HCT116 (cell line): ENCODE results near the gene ELF1. TPM values are rescaled to one million over a fixed set of nuclear protein-coding genes. Genes with fewer than 3 reads are reported as not detected.

Experiments used
- ATAC-seq: fragments of 200-7000 bp; cut with Tn5 transposase; 2 replicates; pipeline ENCODE4 v1.9.1; 2020; ENCODE audit warnings: mild to moderate bottlenecking, moderate library complexity
- BruUV-seq: library from RNA; stranded (reverse); fragments of 400-500 nt; replicated peaks from 2 replicates; lab custom pipeline; 2021; lab: Mats Ljungman, UMichigan
- CTCF ChIA-PET: fragments of 300-600 bp; sonication (Branson Sonifier 250); formaldehyde crosslinking; loops from one replicate; lab custom pipeline; 2021; ENCODE audit warnings: antibody characterized with exemption; lab: Charles Lee
- POLR2A ChIA-PET: fragments of 300-600, 350-600 bp; sonication (Branson Sonifier 250); formaldehyde crosslinking; loops from one replicate; lab custom pipeline; 2021; ENCODE audit warnings: antibody characterized with exemption; lab: Charles Lee
- RAD21 ChIA-PET, 2 experiments: fragments of 300-600 bp; sonication (Branson Sonifier 250); formaldehyde crosslinking; loops; one replicate each; lab custom pipeline; 2023; ENCODE audit warnings: low total read pairs in 2 of 2; ENCODE audit not compliant: uncharacterized antibody in 2 of 2, unreplicated experiment in 2 of 2, low non-redundant PET in 1 of 2; lab: Charles Lee
- DNase-seq: peaks from one replicate; pipeline ENCODE4 v3.0.0-alpha.2; 2010; ENCODE audit warnings: low read depth, low spot score
- H2AFZ ChIP-seq: fragments of 200-600 bp; shearing (Covaris generic), sonication (generic); 2 replicates; pipeline ENCODE4 v1.6.1; 2017; ENCODE audit warnings: low read depth, mixed run types, mixed read lengths, antibody characterized with exemption, low read length; ENCODE audit not compliant: poor library complexity, severe bottlenecking
- H3K27ac ChIP-seq: 2 replicates; pipeline ENCODE4 v1.5.1; 2012; ENCODE audit warnings: low read depth, low read length
- H3K27me3 ChIP-seq: fragments of 200-600 bp; sonication (generic); 2 replicates; pipeline ENCODE4 v1.6.1; 2016; ENCODE audit warnings: mixed run types, low read length, mixed read lengths; ENCODE audit not compliant: insufficient read depth
- H3K36me3 ChIP-seq, 2 experiments: fragments of 200-500 bp in 1 of 2; fragments of 200-600 bp in 1 of 2; sonication (Bioruptor generic) in 1 of 2; sonication (generic) in 1 of 2; 2 replicates each; pipeline versions ENCODE4 v1.5.1 to v1.6.1; 2014 to 2016; ENCODE audit warnings: low read length in 2 of 2, inconsistent platforms in 1 of 2, mixed read lengths in 1 of 2, mixed run types in 1 of 2; ENCODE audit not compliant: insufficient read depth in 2 of 2, control insufficient read depth in 1 of 2
- H3K4me1 ChIP-seq, 2 experiments: fragments of 200-600 bp in 1 of 2; sonication (generic) in 1 of 2; 2 replicates each; pipeline versions ENCODE4 v1.5.1 to v1.6.1; 2012 to 2017; ENCODE audit warnings: low read length in 2 of 2, inconsistent platforms in 1 of 2, mild to moderate bottlenecking in 1 of 2, mixed read lengths in 1 of 2, mixed run types in 1 of 2, moderate library complexity in 1 of 2; ENCODE audit not compliant: insufficient read depth in 2 of 2, control insufficient read depth in 1 of 2
- H3K4me2 ChIP-seq: fragments of 200-600 bp; sonication (generic); 2 replicates; pipeline ENCODE4 v1.6.1; 2017; ENCODE audit warnings: mixed run types, low read length, mixed read lengths
- H3K4me3 ChIP-seq, 2 experiments: fragments of 200-600 bp in 1 of 2; sonication (generic) in 1 of 2; replicated peaks in 1 of 2; 2 replicates each; pipeline ENCODE4 v1.5.1; 2011 to 2016; ENCODE audit warnings: low read length in 2 of 2, control low read depth in 1 of 2, low read depth in 1 of 2, mild to moderate bottlenecking in 1 of 2, mixed read lengths in 1 of 2, mixed run types in 1 of 2
- H3K79me2 ChIP-seq: fragments of 200-600 bp; sonication (generic); 2 replicates; pipeline ENCODE4 v1.6.1; 2017; ENCODE audit warnings: mild to moderate bottlenecking, mixed run types, low read length, moderate library complexity, mixed read lengths; ENCODE audit not compliant: insufficient read depth
- H3K9ac ChIP-seq: fragments of 200-600 bp; sonication (generic); 2 replicates; pipeline ENCODE4 v1.6.1; 2016; ENCODE audit warnings: low read length, mixed read lengths
- H3K9me2 ChIP-seq: fragments of 200-600 bp; sonication (generic), shearing (Covaris generic); 2 replicates; pipeline ENCODE4 v1.6.1; 2017; ENCODE audit warnings: mixed run types, mild to moderate bottlenecking, moderate library complexity; ENCODE audit not compliant: insufficient read depth
- H3K9me3 ChIP-seq, 2 experiments: fragments of 200-500 bp in 1 of 2; fragments of 200-600 bp in 1 of 2; sonication (Bioruptor generic) in 1 of 2; sonication (generic) in 1 of 2; 2 replicates each; pipeline ENCODE4 v1.6.1; 2014 to 2017; ENCODE audit warnings: low read length in 2 of 2, mixed read lengths in 2 of 2, inconsistent platforms in 1 of 2, low read depth in 1 of 2, mild to moderate bottlenecking in 1 of 2, mixed run types in 1 of 2, moderate library complexity in 1 of 2; ENCODE audit not compliant: control insufficient read depth in 1 of 2, insufficient read depth in 1 of 2
- H4K20me1 ChIP-seq: fragments of 200-600 bp; sonication (generic), shearing (Covaris generic); 2 replicates; pipeline ENCODE4 v1.6.1; 2017; ENCODE audit warnings: mixed run types, mild to moderate bottlenecking, moderate library complexity; ENCODE audit not compliant: insufficient read depth
- CBX3 ChIP-seq: IDR thresholded peaks from 2 replicates; pipeline ENCODE4 v1.6.1; 2012; ENCODE audit warnings: low read depth
- EGR1 ChIP-seq: IDR thresholded peaks from 2 replicates; pipeline ENCODE4 v1.6.1; 2012; ENCODE audit warnings: low read depth
- ELF1 ChIP-seq: IDR thresholded peaks from 2 replicates; pipeline ENCODE4 v1.6.1; 2012; ENCODE audit warnings: low read depth, borderline replicate concordance
- FOSL1 ChIP-seq: IDR thresholded peaks from 2 replicates; pipeline ENCODE4 v1.6.1; 2012; ENCODE audit warnings: low read depth
- MAX ChIP-seq: IDR thresholded peaks from 2 replicates; pipeline ENCODE4 v1.6.1; 2012
- POLR2AphosphoS5 ChIP-seq: IDR thresholded peaks from 2 replicates; pipeline ENCODE4 v1.6.1; 2011; ENCODE audit warnings: mild to moderate bottlenecking, low read depth, low read length, moderate library complexity
- RAD21 ChIP-seq: IDR thresholded peaks from 2 replicates; pipeline ENCODE4 v1.6.1; 2012; ENCODE audit warnings: low read depth, mild to moderate bottlenecking
- REST ChIP-seq: IDR thresholded peaks from 2 replicates; pipeline ENCODE4 v1.6.1; 2012; ENCODE audit warnings: low read depth
- SP1 ChIP-seq: IDR thresholded peaks from 2 replicates; pipeline ENCODE4 v1.6.1; 2012; ENCODE audit warnings: low read depth
- SRF ChIP-seq: IDR thresholded peaks from 2 replicates; pipeline ENCODE4 v1.6.1; 2012; ENCODE audit warnings: low read depth
- TCF7L2 ChIP-seq: IDR thresholded peaks from 2 replicates; pipeline ENCODE4 v1.7.0; 2011; ENCODE audit warnings: borderline replicate concordance, inconsistent platforms; ENCODE audit not compliant: insufficient read depth, insufficient read length; ENCODE audit errors: extremely low read depth
- ZNF274 ChIP-seq: fragments of 200-500 bp; sonication (Bioruptor generic); IDR thresholded peaks from 2 replicates; pipeline ENCODE4 v1.6.1; 2014; ENCODE audit warnings: mild to moderate bottlenecking, low read depth, low read length, inconsistent platforms
- intact Hi-C: fragments of 100-400 bp; cut with micrococcal nuclease; formaldehyde crosslinking; loops from 2 replicates; pipeline ENCODE4 v1.10.0; 2022
- total RNA-seq: library from RNA; stranded (reverse); gene quantifications from one replicate; pipeline ENCODE4 v1.2.1, GENCODE V29; 2021; ENCODE audit not compliant: unreplicated experiment
- TF ChIP-seq, protein P1 (sequence below), 3 experiments: fragments of 200-600 bp in 1 of 3; sonication (generic) in 1 of 3; IDR thresholded peaks in 2 of 3; conservative IDR thresholded peaks in 1 of 3; 2 replicates each; pipeline ENCODE4 v1.5.1; 2012 to 2017; ENCODE audit warnings: low read depth in 2 of 3, low read length in 2 of 3, antibody characterized with exemption in 1 of 3, borderline replicate concordance in 1 of 3, control low read depth in 1 of 3, mild to moderate bottlenecking in 1 of 3, mixed read lengths in 1 of 3, mixed run types in 1 of 3, moderate library complexity in 1 of 3; ENCODE audit not compliant: insufficient read depth in 1 of 3
- TF ChIP-seq, protein P2 (sequence below): IDR thresholded peaks from 2 replicates; pipeline ENCODE4 v1.6.1; 2011; ENCODE audit warnings: mild to moderate bottlenecking, low read length, moderate library complexity; ENCODE audit not compliant: insufficient replicate concordance; ENCODE audit errors: extremely low read depth

Gene ELF1
- total RNA-seq, 1 experiment from 2014 or later: 30.0 TPM

DNA sequence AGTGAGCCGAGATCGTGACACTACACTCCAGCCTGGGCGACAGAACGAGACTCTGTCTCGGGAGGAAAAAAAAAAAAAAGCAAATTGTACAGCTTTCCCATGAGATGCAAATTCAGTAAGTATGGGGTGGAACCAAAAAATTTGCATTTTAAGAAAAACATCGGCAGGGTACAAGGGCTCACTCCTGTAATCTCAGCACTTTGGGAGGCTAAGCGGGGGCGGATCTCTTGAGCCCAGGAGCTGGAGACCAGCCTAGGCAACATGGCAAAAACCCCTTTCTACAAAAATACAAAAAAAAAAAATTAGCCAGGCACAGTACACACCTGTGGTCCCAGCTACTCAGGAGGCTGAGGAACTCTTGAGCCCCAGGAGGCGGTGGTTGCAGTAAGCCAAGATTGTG lies 91.2 kb downstream of the ELF1 start:
- Histone ChIP-seq H2AFZ (no peak overlapping the region), H3K4me2 (no peak overlapping the region), H3K9me3 (no peaks in the 10 kb centered on the region), H3K36me3 (no peaks in the 10 kb centered on the region; a peak in 2 of 4 replicates), H3K4me3 (no peak overlapping the region), H3K4me1 (no peaks in the 10 kb centered on the region), H3K9me2 (no peaks in the 10 kb centered on the region), H4K20me1 (no peaks in the 10 kb centered on the region), H3K9ac (no peak overlapping the region), H3K27me3 (no peaks in the 10 kb centered on the region), H3K79me2 (no peaks in the 10 kb centered on the region), H3K27ac (no peak overlapping the region)
- RAD21 ChIA-PET: no interaction called here
- POLR2A ChIA-PET: no interaction called here
- CTCF ChIA-PET: no interaction called here
- DNase-seq (no peak), ATAC-seq (no peak)
- intact Hi-C loops: no loop called here
- no TSS peak for BruUV-seq
- TF ChIP-seq, protein P1, sequence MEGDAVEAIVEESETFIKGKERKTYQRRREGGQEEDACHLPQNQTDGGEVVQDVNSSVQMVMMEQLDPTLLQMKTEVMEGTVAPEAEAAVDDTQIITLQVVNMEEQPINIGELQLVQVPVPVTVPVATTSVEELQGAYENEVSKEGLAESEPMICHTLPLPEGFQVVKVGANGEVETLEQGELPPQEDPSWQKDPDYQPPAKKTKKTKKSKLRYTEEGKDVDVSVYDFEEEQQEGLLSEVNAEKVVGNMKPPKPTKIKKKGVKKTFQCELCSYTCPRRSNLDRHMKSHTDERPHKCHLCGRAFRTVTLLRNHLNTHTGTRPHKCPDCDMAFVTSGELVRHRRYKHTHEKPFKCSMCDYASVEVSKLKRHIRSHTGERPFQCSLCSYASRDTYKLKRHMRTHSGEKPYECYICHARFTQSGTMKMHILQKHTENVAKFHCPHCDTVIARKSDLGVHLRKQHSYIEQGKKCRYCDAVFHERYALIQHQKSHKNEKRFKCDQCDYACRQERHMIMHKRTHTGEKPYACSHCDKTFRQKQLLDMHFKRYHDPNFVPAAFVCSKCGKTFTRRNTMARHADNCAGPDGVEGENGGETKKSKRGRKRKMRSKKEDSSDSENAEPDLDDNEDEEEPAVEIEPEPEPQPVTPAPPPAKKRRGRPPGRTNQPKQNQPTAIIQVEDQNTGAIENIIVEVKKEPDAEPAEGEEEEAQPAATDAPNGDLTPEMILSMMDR (IDR thresholded peaks at IDR 0.05 in 2 of 3, conservative IDR thresholded peaks at IDR 0.05 in 1 of 3; ENCODE audit: borderline replicate concordance in 1 of 3, insufficient read depth in 1 of 3, low read depth in 2 of 3, low read length in 2 of 3): no peak
- TF ChIP-seq REST (no peak), RAD21 (no peak), TCF7L2 (no peak), EGR1 (no peak), ELF1 (no peak), POLR2AphosphoS5 (no peak), SP1 (no peak), FOSL1 (no peak), ZNF274 (no peak), CBX3 (no peak), SRF (no peak), MAX (no peak)
- TF ChIP-seq, protein P2, sequence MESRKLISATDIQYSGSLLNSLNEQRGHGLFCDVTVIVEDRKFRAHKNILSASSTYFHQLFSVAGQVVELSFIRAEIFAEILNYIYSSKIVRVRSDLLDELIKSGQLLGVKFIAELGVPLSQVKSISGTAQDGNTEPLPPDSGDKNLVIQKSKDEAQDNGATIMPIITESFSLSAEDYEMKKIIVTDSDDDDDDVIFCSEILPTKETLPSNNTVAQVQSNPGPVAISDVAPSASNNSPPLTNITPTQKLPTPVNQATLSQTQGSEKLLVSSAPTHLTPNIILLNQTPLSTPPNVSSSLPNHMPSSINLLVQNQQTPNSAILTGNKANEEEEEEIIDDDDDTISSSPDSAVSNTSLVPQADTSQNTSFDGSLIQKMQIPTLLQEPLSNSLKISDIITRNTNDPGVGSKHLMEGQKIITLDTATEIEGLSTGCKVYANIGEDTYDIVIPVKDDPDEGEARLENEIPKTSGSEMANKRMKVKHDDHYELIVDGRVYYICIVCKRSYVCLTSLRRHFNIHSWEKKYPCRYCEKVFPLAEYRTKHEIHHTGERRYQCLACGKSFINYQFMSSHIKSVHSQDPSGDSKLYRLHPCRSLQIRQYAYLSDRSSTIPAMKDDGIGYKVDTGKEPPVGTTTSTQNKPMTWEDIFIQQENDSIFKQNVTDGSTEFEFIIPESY: no peak
